CD4-positive, alpha-beta T cell treated with Interleukin-6 at 100 ng/mL for 8 hours (primary cell): ENCODE results near the gene HGD.
A peak's percentile ranks its signal among the peaks of the same experiment; 100 is the strongest.
"Not testable (repeated sequence)": the region's sequence is repeated elsewhere in the genome, so short reads cannot be mapped to it uniquely, and the experiment has no call there.

Experiments used
- DNase-seq: peaks from one replicate; pipeline ENCODE4 v3.0.0-alpha.2; 2020; ENCODE audit warnings: mixed read lengths, low spot score

HGD gene

GRCh38 chr3:120638820-120639219 is 43.2 kb downstream of the HGD start:
- DNase-seq, result not testable (repeated sequence)

DNA sequence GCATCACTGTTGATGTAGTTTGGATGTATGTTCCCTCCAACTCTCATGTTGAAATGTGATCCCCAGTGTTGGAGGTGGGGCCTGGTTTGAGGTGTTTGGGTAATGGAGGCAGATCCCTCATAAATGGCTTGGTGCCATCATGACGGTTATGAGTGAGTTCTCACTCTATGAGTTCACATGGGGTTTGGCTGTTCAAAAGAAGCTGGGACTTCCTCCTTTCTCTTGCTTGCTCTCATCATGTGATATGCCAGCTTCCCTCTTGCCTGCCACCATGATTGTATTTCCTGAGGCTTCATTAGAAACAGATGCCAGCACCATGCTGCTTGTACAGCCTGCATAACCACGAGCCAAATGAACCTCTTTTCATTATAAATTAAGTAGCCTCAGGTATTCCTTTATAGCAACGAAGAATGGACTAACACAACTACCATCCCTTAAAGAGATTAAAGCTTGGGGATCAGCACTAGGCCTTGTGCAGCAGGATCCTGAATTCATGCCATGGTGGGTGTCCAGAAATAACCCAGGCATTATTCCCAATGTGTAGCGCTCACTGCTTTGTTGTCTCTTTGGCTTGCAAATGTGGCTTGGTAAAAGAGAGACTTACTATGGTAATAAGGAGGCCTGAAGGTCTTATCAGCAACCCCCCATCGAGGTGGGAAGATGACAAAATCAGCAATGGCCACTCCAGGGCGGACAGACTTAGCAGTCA is 44.0 kb downstream of the HGD start:
- no peak for DNase-seq

- no peak for DNase-seq
These were observed 45.1 kb downstream of the HGD start for GRCh38 chr3:120636795-120637401.

GRCh38 chr3:120634539-120634938 is 47.5 kb downstream of the HGD start:
- no peak for DNase-seq

DNA sequence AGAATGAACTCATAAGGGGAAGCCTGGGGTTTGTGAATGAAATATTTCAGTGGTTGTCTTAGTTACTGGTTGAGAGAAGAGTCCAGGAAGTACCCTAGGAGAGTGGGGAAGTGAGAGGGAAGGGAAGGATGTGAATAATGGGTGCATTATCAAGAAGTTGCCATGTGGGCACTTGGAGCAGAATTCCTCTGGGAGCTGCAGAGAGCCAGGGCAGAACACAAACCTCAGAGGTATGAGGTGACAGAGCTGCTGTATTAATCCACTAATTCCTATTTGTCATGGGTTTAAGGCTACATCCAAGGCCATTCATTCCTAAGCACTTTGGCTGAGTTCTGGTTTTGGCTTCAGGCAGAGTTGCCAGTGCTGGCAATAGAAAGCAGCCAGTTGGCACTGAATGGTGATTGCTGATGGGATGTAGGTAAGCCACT is 56.9 kb downstream of the HGD start:
- DNase-seq, result no peak

DNA sequence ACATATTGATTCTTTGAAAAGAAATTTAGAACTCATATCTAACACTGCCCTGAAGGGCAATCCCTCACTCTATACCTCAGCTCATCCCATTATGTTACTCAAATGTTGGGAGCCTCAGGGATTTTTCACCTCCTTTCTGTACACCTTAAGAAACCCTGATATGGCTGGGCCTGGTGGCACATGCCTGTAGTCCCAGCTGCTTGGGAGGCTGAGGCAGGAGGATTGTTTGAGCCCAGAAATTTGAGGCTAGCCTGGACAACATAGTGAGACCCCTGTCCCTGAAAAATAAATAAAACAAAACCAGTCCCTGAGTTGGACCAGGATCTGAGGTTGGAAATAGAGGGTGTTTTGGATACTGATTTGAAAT is 58.3 kb downstream of the HGD start:
- no peak for DNase-seq

- DNase-seq, result no peak
These were observed 58.9 kb downstream of the HGD start for GRCh38 chr3:120622870-120623726.

DNA sequence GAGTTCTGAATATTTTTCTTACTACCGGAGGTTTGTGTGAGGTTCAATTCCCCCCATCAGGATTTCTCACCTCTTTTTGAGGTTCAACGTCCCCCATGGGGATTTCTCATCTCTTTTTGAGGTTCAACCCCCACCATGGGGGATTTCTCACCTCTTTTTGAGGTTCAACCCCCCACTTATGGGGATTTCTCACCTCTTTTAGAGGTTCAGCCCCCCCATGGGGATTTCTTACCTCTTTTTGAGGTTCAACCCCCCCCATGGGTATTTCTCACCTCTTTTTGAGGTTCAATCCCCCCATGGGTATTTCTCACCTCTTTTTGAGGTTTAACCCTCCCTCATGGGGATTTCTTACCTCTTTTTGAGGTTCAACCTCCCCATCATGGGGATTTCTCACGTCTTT is 59.6 kb downstream of the HGD start:
- no peak for DNase-seq

GRCh38 chr3:120616745-120617144 is 65.3 kb downstream of the HGD start:
- DNase-seq, result not testable (repeated sequence)

DNA sequence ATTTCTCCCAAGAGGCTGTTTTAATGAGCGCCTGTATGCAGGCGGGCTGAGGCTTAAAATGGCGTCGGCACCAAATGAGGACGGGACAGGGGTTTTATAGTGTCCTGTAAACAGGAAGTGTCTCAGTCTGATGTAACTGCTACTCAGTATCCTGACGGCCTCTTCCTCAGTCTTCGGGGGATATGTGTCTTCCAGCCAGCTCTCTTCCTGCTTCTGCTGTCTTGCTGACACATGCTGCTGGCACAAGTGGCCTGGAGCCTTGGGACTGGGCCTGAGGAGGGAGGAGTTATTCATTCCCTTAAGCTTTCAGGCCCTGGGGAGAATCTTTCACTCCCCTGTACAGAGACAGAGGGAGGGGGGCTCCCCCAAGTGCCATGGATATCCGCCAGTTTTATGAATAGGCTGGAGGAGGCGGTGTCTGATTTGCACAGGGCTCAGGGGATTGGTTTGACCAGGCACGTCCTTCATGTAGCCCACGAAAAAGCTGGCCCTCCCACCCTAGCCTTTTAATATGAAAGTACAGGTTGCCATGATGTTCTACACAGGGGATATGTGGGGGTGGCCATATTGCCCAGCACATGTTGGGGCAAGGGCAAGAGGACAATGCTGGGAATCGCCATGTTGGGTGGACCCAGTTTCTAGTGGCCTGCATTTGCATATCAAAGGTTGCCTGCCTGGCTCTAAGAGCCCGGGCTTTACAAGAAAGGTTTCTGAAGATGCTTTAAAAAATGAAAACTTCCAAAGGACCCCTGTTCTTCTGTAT is 66.0 kb downstream of the HGD start:
- DNase-seq, result no peak

GRCh38 chr3:120614765-120615164 is 67.3 kb downstream of the HGD start:
- no peak for DNase-seq

DNA sequence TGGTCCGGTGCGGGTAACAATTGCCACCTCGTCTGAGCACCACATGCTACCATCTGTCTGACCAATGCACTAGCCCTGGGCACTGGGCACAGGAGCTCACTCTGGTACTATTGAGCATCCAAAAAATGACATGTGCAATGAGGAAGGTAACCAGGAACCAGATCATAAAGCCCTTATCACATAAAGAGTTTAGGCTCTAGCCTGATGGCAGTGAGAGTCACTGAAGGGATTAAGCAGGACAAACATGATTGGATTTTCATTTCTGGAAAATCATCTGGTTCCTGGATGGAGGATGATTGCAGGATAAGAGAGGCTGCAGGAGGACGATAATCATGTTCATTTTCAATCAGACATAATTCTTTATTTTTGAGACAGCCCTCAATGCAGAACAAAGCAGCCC is 73.5 kb downstream of the HGD start:
- DNase-seq, result no peak

- DNase-seq, result no peak
These were observed 77.3 kb downstream of the HGD start for GRCh38 chr3:120604784-120605183.

GRCh38 chr3:120604382-120604781 is 77.7 kb downstream of the HGD start:
- DNase-seq, result no peak

DNA sequence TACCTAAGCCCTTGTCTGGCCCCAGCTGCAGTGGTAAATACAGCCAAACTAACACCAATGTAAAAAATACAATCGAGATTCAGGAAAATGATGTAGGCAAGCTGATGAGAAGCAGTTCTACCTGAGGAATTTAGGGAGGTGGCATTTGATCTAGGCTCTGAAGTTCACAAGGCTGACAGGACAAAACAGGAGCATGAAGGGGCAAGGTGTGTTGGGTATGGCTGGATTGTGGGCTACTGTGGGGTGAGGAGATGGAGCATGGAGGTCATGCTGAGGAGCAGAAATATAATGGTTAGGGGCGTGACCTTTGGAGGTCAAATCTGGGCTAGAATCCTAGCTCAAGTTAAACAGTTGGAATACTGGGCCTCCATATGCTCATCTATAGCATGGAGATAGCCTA is 79.4 kb downstream of the HGD start:
- DNase-seq, result no peak

- no peak for DNase-seq
These were observed 80.5 kb downstream of the HGD start for GRCh38 chr3:120601554-120601953.

DNA sequence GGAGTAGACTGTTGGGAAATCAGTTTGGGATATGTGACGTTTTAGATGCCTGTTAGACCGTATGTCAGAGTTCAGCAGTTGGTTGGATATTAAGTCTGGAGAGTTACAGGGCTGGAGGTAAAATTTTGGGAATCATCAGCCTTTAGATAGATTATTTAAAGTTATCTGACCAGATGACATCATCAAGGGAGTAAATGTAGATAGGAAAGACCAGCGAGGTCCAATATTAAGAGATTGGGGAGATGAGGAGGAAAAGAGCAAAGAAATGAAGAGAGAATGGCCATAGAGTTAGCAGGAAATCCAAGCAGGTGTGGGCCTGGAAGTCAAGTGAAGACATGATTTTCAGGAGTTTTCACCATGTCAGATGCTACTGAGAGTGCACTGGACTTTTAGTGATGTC is 82.8 kb downstream of the HGD start:
- no peak for DNase-seq

DNA sequence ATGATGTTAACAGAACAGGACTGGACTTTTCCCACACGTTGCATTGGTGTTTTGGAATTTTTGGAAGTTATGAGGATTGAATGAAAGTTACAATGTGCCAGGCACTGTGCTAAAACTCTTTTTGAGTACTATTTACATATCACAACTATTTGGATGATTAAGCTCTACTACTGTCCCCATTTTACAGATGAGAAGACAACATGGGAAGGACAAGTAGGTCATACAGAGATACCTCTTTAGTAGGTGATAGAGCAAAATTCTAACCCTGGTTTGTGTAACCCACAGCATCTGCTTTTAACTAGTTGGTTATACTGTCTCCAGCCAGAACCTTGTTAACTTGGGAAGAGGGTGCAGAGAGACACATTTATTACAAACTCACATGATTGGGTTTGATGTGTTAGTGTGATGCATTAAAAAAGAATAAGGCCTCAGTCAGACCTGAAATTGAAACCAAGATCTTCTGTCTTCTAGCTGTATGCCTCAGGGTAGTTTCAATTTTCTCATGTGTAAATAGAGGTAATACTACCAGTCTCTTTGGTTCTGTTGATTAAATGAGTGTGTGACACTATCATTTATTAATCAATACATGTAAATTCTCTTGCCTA is 84.5 kb downstream of the HGD start:
- no peak for DNase-seq

- no peak for DNase-seq
These were observed 85.2 kb downstream of the HGD start for GRCh38 chr3:120596853-120597223.

DNA sequence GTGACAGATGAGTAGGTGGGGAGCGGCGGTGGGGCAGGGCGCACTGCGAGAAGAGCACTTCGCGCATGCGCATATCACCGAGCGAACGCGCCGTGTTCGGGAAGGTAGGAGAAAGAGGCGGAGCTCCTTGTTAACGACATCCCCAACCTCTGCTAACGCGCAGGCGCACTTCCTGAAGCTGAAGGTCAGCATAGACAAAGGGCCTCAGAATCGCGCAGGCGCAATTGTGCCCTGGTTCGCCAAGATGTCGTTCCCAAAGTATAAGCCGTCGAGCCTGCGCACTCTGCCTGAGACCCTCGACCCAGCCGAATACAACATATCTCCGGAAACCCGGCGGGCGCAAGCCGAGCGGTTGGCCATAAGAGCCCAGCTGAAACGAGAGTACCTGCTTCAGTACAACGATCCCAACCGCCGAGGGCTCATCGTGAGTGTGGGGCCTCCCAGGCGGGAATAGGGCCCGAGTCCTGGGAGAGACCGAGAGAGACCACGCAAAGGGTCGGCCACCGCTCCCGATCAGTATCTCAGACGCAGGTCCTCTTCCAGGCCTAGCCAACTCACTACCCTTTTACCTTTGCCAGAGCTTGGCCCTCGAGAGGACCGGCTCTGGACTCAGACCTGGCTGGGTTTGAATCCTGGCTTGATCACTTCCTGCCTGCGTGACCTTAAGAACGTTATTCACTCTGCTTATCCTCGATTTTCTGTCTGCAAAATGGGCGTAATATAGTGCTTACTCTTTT is 85.8 kb downstream of the HGD start, which contains the start of gene NDUFB4:
Gene NDUFB4 (plus strand): TSS at position 221 of the 737 bp plus-strand sequence. CDS start 24 bp downstream, at position 245.
- DNase-seq, result peak; percentile 97

DNA sequence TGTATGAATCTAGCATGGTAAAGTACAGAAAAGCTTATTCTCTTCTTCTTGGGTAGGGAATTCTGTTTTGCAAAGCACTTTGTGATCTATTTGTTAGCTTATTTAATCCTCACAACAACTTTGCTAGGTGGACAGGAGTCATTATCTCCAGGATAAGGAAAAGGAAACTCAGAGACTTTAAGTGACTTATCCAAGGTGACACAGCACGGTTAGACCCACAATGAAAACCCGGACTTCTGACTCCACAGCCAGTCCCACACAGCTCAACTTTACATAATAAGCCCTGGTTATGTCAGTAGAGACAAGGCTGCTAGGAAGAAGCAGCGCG is 86.3 kb downstream of the HGD start:
- no peak for DNase-seq
